ENCODE measurements around the gene KY.
"Not testable (repeated sequence)": the region's sequence is repeated elsewhere in the genome, so short reads cannot be mapped to it uniquely, and the experiment has no call there.

The KY gene

GRCh38 chr3:134601539-134602439 lies 49.0 kb downstream of the KY start:
- DNase-seq (ENCODE audit: low read depth) = peak; percentile 60

GRCh38 chr3:134600685-134601463 lies 49.9 kb downstream of the KY start:
- no peak for DNase-seq (ENCODE audit: low read depth)

GRCh38 chr3:134600206-134600605 lies 50.6 kb downstream of the KY start:
- no peak for DNase-seq (ENCODE audit: low read depth)

- no peak for DNase-seq (ENCODE audit: low read depth)
These were observed 51.9 kb downstream of the KY start for GRCh38 chr3:134598763-134599545.

GRCh38 chr3:134597390-134597970 lies 53.3 kb downstream of the KY start:
- no peak for DNase-seq (ENCODE audit: low read depth)

- not testable (repeated sequence) for DNase-seq (ENCODE audit: low read depth)
These were observed 55.8 kb downstream of the KY start for GRCh38 chr3:134594986-134595385.

GRCh38 chr3:134594331-134594741 lies 56.5 kb downstream of the KY start:
- DNase-seq (ENCODE audit: low read depth) = no peak

- no peak for DNase-seq (ENCODE audit: low read depth)
These were observed 58.0 kb downstream of the KY start for GRCh38 chr3:134592806-134593205.

- no peak for DNase-seq (ENCODE audit: low read depth)
These were observed 60.1 kb downstream of the KY start for GRCh38 chr3:134590766-134591165.

- DNase-seq (ENCODE audit: low read depth) = no peak
These were observed 71.6 kb downstream of the KY start for GRCh38 chr3:134579141-134579665.

- no peak for DNase-seq (ENCODE audit: low read depth)
These were observed 74.0 kb downstream of the KY start for GRCh38 chr3:134576831-134577230.

- no peak for DNase-seq (ENCODE audit: low read depth)
These were observed 74.4 kb downstream of the KY start for GRCh38 chr3:134576426-134576825.

- DNase-seq (ENCODE audit: low read depth) = not testable (repeated sequence)
These were observed 80.9 kb downstream of the KY start for GRCh38 chr3:134569899-134570298.

GRCh38 chr3:134568790-134569189 lies 82.0 kb downstream of the KY start:
- DNase-seq (ENCODE audit: low read depth) = no peak

GRCh38 chr3:134567605-134568004 lies 83.2 kb downstream of the KY start:
- DNase-seq (ENCODE audit: low read depth) = no peak

GRCh38 chr3:134564991-134565390 lies 85.8 kb downstream of the KY start:
- DNase-seq (ENCODE audit: low read depth) = no peak

- no peak for DNase-seq (ENCODE audit: low read depth)
These were observed 87.2 kb downstream of the KY start for GRCh38 chr3:134563601-134564000.

GRCh38 chr3:134562055-134562454 lies 88.8 kb downstream of the KY start:
- no peak for DNase-seq (ENCODE audit: low read depth)

GRCh38 chr3:134559591-134559990 lies 91.2 kb downstream of the KY start:
- DNase-seq (ENCODE audit: low read depth) = no peak
